Natural killer cell (primary cell): ENCODE measurements around the gene PSEN1. TPM values are rescaled to one million over a fixed set of nuclear protein-coding genes. Genes with fewer than 3 reads are reported as not detected.

Experiments
- ATAC-seq, 3 donors: fragments of 150-1000 bp in 2 of 3; fragments of 200-7000 bp in 1 of 3; cut with Tn5 transposase; 1 replicate in 1 of 3; 2 replicates in 2 of 3; pipeline ENCODE4 v1.10.0; 2021; ENCODE audit warnings: mild to moderate bottlenecking in 2 of 3, moderate library complexity in 2 of 3
- DNase-seq, 2 donors: peaks; one replicate each; pipeline versions ENCODE4 v3.0.0 to v3.0.0-alpha.2; 2013 to 2021; ENCODE audit warnings: mixed read lengths in 1 of 2
- H3K27ac ChIP-seq: one replicate; pipeline ENCODE4 v1.5.1; 2013; ENCODE audit warnings: mild to moderate bottlenecking, low read length
- H3K27me3 ChIP-seq: one replicate; pipeline ENCODE4 v1.6.1; 2013; ENCODE audit warnings: low read length; ENCODE audit not compliant: control insufficient read depth, insufficient read depth
- H3K36me3 ChIP-seq: one replicate; pipeline ENCODE4 v1.6.1; 2013; ENCODE audit warnings: low read length; ENCODE audit not compliant: control insufficient read depth, insufficient read depth
- H3K4me1 ChIP-seq: one replicate; pipeline ENCODE4 v1.6.1; 2013; ENCODE audit warnings: low read length; ENCODE audit not compliant: control insufficient read depth, insufficient read depth
- H3K4me3 ChIP-seq: one replicate; pipeline ENCODE4 v1.5.1; 2013; ENCODE audit warnings: low read length
- H3K9me3 ChIP-seq: one replicate; pipeline ENCODE4 v1.6.1; 2013; ENCODE audit warnings: low read length; ENCODE audit not compliant: control insufficient read depth, insufficient read depth
- H3K27ac Mint-ChIP-seq, 2 donors: one replicate each; pipeline ENCODE4 v1.8.0; 2022; ENCODE audit warnings: mild to moderate bottlenecking in 2 of 2, mixed read lengths in 2 of 2, moderate library complexity in 1 of 2
- H3K27me3 Mint-ChIP-seq, 2 donors: one replicate each; pipeline ENCODE4 v1.8.0; 2022; ENCODE audit warnings: low read depth in 2 of 2, mixed read lengths in 2 of 2
- H3K36me3 Mint-ChIP-seq: one replicate; pipeline ENCODE4 v1.8.0; 2022; ENCODE audit warnings: mixed read lengths
- H3K4me1 Mint-ChIP-seq, 2 donors: one replicate each; pipeline ENCODE4 v1.8.0; 2022; ENCODE audit warnings: mixed read lengths in 2 of 2
- H3K4me3 Mint-ChIP-seq: one replicate; pipeline ENCODE4 v1.8.0; 2022; ENCODE audit warnings: mild to moderate bottlenecking, moderate library complexity, mixed read lengths
- H3K9me3 Mint-ChIP-seq, 2 donors: one replicate each; pipeline ENCODE4 v1.8.0; 2022; ENCODE audit warnings: mixed read lengths in 2 of 2
- CTCF ChIP-seq: fragments of 200-600 bp; IDR thresholded peaks from one replicate; pipeline ENCODE4 v1.8.0; 2022; ENCODE audit warnings: antibody characterized with exemption
- WGBS: methylation state at CpG from one replicate; pipeline ENCODE4 v1.1.7; 2013; ENCODE audit warnings: missing lambda C conversion rate; ENCODE audit not compliant: insufficient coverage; 5-methylcytosine and 5-hydroxymethylcytosine counted together
- intact Hi-C: fragments of 100-400 bp; cut with micrococcal nuclease; formaldehyde crosslinking; loops from one replicate; pipeline ENCODE4 v1.14.2; 2022
- total RNA-seq, 4 donors: library from RNA; stranded (reverse); fragments of 120-200 nt in 1 of 4; gene quantifications; one replicate each; pipeline versions ENCODE4 v1.2.3 to v1.2.4, GENCODE V29; 2013 to 2022

The PSEN1 gene
- total RNA-seq, 3 donors from 2014 or later (not counting 1 experiment from before 2014, with no cell fraction given): 47.1 to 62.6 (median 55.2) TPM

- Histone ChIP-seq H3K9me3 (no peaks in the 10 kb centered on the region), H3K4me1 (peaks cover 30% of the 10 kb centered on the region), H3K4me3 (peak overlapping the region; percentile 53), H3K27ac (no peak overlapping the region), H3K36me3 (no peaks in the 10 kb centered on the region), H3K27me3 (peaks cover 17% of the 10 kb centered on the region)
- peak; percentile 39 to 62 for DNase-seq
- Mint-ChIP-seq H3K4me3 (peak overlapping the region; percentile 92), H3K27me3 (peaks cover 39 to 48% of the 10 kb centered on the region in 2 donors), H3K9me3 (no peaks in the 10 kb centered on the region), H3K27ac (peak overlapping the region in 1 of 2 donors; percentile 1), H3K4me1 (peaks cover 14 to 34% of the 10 kb centered on the region in 2 donors), H3K36me3 (no peaks in the 10 kb centered on the region)
- intact Hi-C loops: no loop called here
- no peak for TF ChIP-seq CTCF
- ATAC-seq: peak; percentile 81 to 95 (median 86)
- 8% methylated on average over 64 of the region's 64 CpGs for WGBS
These were observed 109.4 kb downstream of the PSEN1 start for GRCh38 chr14:73245480-73246325.

GRCh38 chr14:73246387-73247150 lies 110.3 kb downstream of the PSEN1 start:
- H3K4me1 ChIP-seq: peaks cover 22% of the 10 kb centered on the region
- peaks cover 16% of the 10 kb centered on the region for H3K27me3 ChIP-seq
- DNase-seq (no peak), ATAC-seq (no peak)
- peak overlapping the region; percentile 92 for H3K4me3 Mint-ChIP-seq
- WGBS: 68% methylated on average over 15 of the region's 18 CpGs
- no peaks in the 10 kb centered on the region for H3K9me3 ChIP-seq
- peaks cover 31 to 43% of the 10 kb centered on the region in 2 donors for H3K27me3 Mint-ChIP-seq
- H3K27ac ChIP-seq: no peak overlapping the region
- TF ChIP-seq CTCF: no peak
- H3K36me3 Mint-ChIP-seq: no peaks in the 10 kb centered on the region
- H3K4me1 Mint-ChIP-seq: peaks cover 14 to 34% of the 10 kb centered on the region in 2 donors
- H3K27ac Mint-ChIP-seq: peak overlapping the region; percentile 1 to 38
- intact Hi-C loops: no loop called here
- H3K4me3 ChIP-seq: peak overlapping the region; percentile 53
- H3K36me3 ChIP-seq: no peaks in the 10 kb centered on the region
- no peaks in the 10 kb centered on the region for H3K9me3 Mint-ChIP-seq

- Mint-ChIP-seq H3K27ac (no peak overlapping the region), H3K27me3 (peaks cover 21 to 26% of the 10 kb centered on the region in 2 donors), H3K36me3 (no peaks in the 10 kb centered on the region), H3K4me1 (peaks cover 14 to 29% of the 10 kb centered on the region in 2 donors), H3K9me3 (no peaks in the 10 kb centered on the region), H3K4me3 (peak overlapping the region; percentile 4)
- DNase-seq (no peak), ATAC-seq (no peak)
- Histone ChIP-seq H3K4me3 (no peak overlapping the region), H3K27me3 (peaks cover 13% of the 10 kb centered on the region), H3K9me3 (no peaks in the 10 kb centered on the region), H3K27ac (no peak overlapping the region), H3K4me1 (peaks cover 22% of the 10 kb centered on the region), H3K36me3 (no peaks in the 10 kb centered on the region)
- WGBS: 71% methylated on average over 9 of the region's 9 CpGs
- intact Hi-C loops: no loop called here
- no peak for TF ChIP-seq CTCF
These were observed 112.0 kb downstream of the PSEN1 start for GRCh38 chr14:73248108-73248868.
